Endothelial cell of umbilical vein (primary cell): ENCODE results near the gene MCTP1.

Source experiments
- CTCF ChIP-seq, 2 donors: IDR thresholded peaks; 1 replicate in 1 of 2; 2 replicates in 1 of 2; pipeline ENCODE4 v1.5.1; 2011; ENCODE audit warnings: low read length in 2 of 2, mild to moderate bottlenecking in 2 of 2, moderate library complexity in 2 of 2, control low read depth in 1 of 2, inconsistent platforms in 1 of 2, low read depth in 1 of 2; ENCODE audit not compliant: insufficient read depth in 1 of 2; ENCODE audit errors: extremely low read depth in 1 of 2
- EZH2 ChIP-seq: IDR thresholded peaks from 2 replicates; pipeline ENCODE4 v1.6.1; 2012; ENCODE audit warnings: borderline replicate concordance, low read depth, mild to moderate bottlenecking, moderate library complexity, low read length, inconsistent platforms; ENCODE audit not compliant: severe bottlenecking
- FOS ChIP-seq: IDR thresholded peaks from 2 replicates; pipeline ENCODE4 v1.6.1; 2011; ENCODE audit warnings: mild to moderate bottlenecking, low read length, moderate library complexity, borderline replicate concordance; ENCODE audit not compliant: insufficient read depth
- GATA2 ChIP-seq: IDR thresholded peaks from 2 replicates; pipeline ENCODE4 v1.7.0; 2011; ENCODE audit warnings: low read depth, mild to moderate bottlenecking, moderate library complexity, mixed read lengths, low read length; ENCODE audit not compliant: insufficient read length, insufficient read depth
- JUN ChIP-seq: IDR thresholded peaks from 2 replicates; pipeline ENCODE4 v1.6.1; 2011; ENCODE audit warnings: borderline replicate concordance, low read depth; ENCODE audit not compliant: insufficient read length, insufficient read depth
- MAX ChIP-seq: IDR thresholded peaks from 2 replicates; pipeline ENCODE4 v1.6.1; 2011; ENCODE audit not compliant: insufficient read depth, insufficient read length
- POLR2A ChIP-seq: IDR thresholded peaks from 2 replicates; pipeline ENCODE4 v1.6.1; 2012; ENCODE audit warnings: low read depth, mild to moderate bottlenecking, control low read depth, low read length
- POLR2AphosphoS5 ChIP-seq: IDR thresholded peaks from 2 replicates; pipeline ENCODE4 v1.6.1; 2012; ENCODE audit warnings: low read depth, mild to moderate bottlenecking, control low read depth, low read length, moderate library complexity; ENCODE audit not compliant: insufficient read depth

GRCh38 chr5:94736498-94736897 is 548.4 kb downstream of the MCTP1 start:
- TF ChIP-seq EZH2: no peak
- TF ChIP-seq CTCF (IDR thresholded peaks at IDR 0.05; ENCODE audit: extremely low read depth in 1 of 2, insufficient read depth in 1 of 2, low read depth in 1 of 2, low read length in 2 of 2): no peak
- no peak for TF ChIP-seq POLR2A
- no peak for TF ChIP-seq POLR2AphosphoS5
- TF ChIP-seq GATA2: no peak
- TF ChIP-seq FOS: no peak
- no peak for TF ChIP-seq MAX
- TF ChIP-seq JUN: no peak
